MM.1S (cell line): ENCODE data around the gene TCEAL3.

Experiments
- EZH2 ChIP-seq: fragments of 300-600 bp; sonication (generic); optimal IDR thresholded peaks from 2 replicates; pipeline ENCODE3; 2017; ENCODE audit warnings: low read depth, mild to moderate bottlenecking, antibody characterized with exemption, low read length, mixed read lengths
- EZH2phosphoT487 ChIP-seq: fragments of 300-600 bp; sonication (generic); IDR thresholded peaks from 2 replicates; pipeline ENCODE4 v1.6.1; 2018; ENCODE audit warnings: antibody characterized with exemption, low read length
- TF ChIP-seq, protein P1 (sequence below): fragments of 300-600 bp; sonication (generic); IDR thresholded peaks from 2 replicates; pipeline ENCODE4 v1.5.1; 2016; ENCODE audit warnings: antibody characterized with exemption, low read length, mixed read lengths

DNA sequence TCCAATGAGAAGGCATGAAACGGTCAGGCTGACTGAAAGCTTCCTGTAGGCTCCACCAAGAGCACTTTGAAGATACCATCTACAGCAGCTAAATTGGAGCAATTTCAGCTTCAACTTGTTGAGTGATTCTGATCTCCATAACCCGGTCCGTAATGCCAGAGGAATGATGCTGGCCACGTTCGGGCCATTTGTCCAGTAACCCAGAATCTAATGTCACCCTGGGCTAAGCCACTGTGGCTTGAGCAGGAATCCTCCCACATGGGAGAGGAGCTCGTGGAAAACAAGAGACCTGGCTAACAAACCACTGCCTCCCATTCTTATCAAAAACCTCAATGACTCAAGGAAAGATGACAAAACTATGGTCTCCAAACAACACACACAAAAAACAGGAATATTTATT lies 36.6 kb upstream of the TCEAL3 start:
- TF ChIP-seq EZH2phosphoT487 (no peak), EZH2 (no peak)
- TF ChIP-seq, protein P1, sequence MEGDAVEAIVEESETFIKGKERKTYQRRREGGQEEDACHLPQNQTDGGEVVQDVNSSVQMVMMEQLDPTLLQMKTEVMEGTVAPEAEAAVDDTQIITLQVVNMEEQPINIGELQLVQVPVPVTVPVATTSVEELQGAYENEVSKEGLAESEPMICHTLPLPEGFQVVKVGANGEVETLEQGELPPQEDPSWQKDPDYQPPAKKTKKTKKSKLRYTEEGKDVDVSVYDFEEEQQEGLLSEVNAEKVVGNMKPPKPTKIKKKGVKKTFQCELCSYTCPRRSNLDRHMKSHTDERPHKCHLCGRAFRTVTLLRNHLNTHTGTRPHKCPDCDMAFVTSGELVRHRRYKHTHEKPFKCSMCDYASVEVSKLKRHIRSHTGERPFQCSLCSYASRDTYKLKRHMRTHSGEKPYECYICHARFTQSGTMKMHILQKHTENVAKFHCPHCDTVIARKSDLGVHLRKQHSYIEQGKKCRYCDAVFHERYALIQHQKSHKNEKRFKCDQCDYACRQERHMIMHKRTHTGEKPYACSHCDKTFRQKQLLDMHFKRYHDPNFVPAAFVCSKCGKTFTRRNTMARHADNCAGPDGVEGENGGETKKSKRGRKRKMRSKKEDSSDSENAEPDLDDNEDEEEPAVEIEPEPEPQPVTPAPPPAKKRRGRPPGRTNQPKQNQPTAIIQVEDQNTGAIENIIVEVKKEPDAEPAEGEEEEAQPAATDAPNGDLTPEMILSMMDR, result no peak
